Measurements from ENCODE around the gene PSMG3.

- TF ChIP-seq CTCF (IDR thresholded peaks at IDR 0.05): no peak
- no peak for TF ChIP-seq POLR2A (IDR thresholded peaks at IDR 0.05)
- TF ChIP-seq POLR2AphosphoS5 (IDR thresholded peaks at IDR 0.05): no peak
Measured at GRCh38 chr7:1560620-1561031, 9.2 kb downstream of the PSMG3 start.

All from prostate gland (tissue), 2 donors.